BLaER1 treated with 17β-estradiol and CSF1 and Interleukin-3, amounts not matched to agents 10 nM and 100 nM (cell line): ENCODE data around the gene SOX8.

Source experiments
- H3K27ac ChIP-seq, 11 experiments: shearing (Covaris generic); formaldehyde crosslinking; 2 replicates each; pipeline ENCODE4 v1.8.1; 2022
- H3K27me3 ChIP-seq, 11 experiments: shearing (Covaris generic); formaldehyde crosslinking; 2 replicates each; pipeline ENCODE4 v1.8.1; 2022
- H3K36me3 ChIP-seq, 11 experiments: shearing (Covaris generic); formaldehyde crosslinking; 2 replicates each; pipeline ENCODE4 v1.8.1; 2022
- H3K4me1 ChIP-seq, 10 experiments: shearing (Covaris generic); formaldehyde crosslinking; 2 replicates each; pipeline ENCODE4 v1.8.1; 2022
- H3K4me2 ChIP-seq, 11 experiments: shearing (Covaris generic); formaldehyde crosslinking; 2 replicates each; pipeline ENCODE4 v1.8.1; 2022
- H3K4me3 ChIP-seq, 10 experiments: shearing (Covaris generic); formaldehyde crosslinking; 2 replicates each; pipeline ENCODE4 v1.8.1; 2022
- H3K9ac ChIP-seq, 11 experiments: shearing (Covaris generic); formaldehyde crosslinking; 2 replicates each; pipeline ENCODE4 v1.8.1; 2022
- H3K9me3 ChIP-seq, 11 experiments: shearing (Covaris generic); formaldehyde crosslinking; replicated peaks in 1 of 11; 2 replicates each; pipeline ENCODE4 v1.8.1; 2022
- H4K20me1 ChIP-seq, 11 experiments: shearing (Covaris generic); formaldehyde crosslinking; 2 replicates each; pipeline ENCODE4 v1.8.1; 2022
- Cebpa-rat ChIP-seq, 11 experiments: shearing (Covaris generic); IDR thresholded peaks; 2 replicates each; pipeline ENCODE4 v1.8.1; 2022

The SOX8 gene

GRCh38 chr16:963913-964312 lies 17.7 kb upstream of the SOX8 start:
- Histone ChIP-seq H3K9me3 (peaks cover 8 to 21% (median 13%) of the 10 kb centered on the region in 11 experiments; a peak in 20 of 22 replicates), H3K9ac (peak overlapping the region; percentile 4 to 71 (median 47); a peak in 19 of 22 replicates), H4K20me1 (peaks cover 4 to 45% (median 13%) of the 10 kb centered on the region in 11 experiments; a peak in 12 of 22 replicates), H3K27me3 (no peaks in the 10 kb centered on the region), H3K36me3 (peaks cover 8 to 32% (median 27%) of the 10 kb centered on the region in 11 experiments; a peak in 20 of 22 replicates), H3K4me1 (peaks cover 27 to 41% (median 32%) of the 10 kb centered on the region in 10 experiments), H3K4me3 (peak overlapping the region in 7 of 10 experiments; percentile 8 to 39 (median 27); a peak in 7 of 20 replicates), H3K4me2 (peak overlapping the region; percentile 70 to 91 (median 84)), H3K27ac (peak overlapping the region in 9 of 11 experiments; percentile 2 to 61 (median 45); a peak in 16 of 22 replicates)
- no peak for TF ChIP-seq Cebpa-rat (IDR thresholded peaks at IDR 0.05)

GRCh38 chr16:964356-965035 lies 17.1 kb upstream of the SOX8 start:
- peak overlapping the region; percentile 70 to 91 (median 84) for H3K4me2 ChIP-seq
- H3K27me3 ChIP-seq = no peaks in the 10 kb centered on the region
- peak overlapping the region in 8 of 11 experiments; percentile 38 to 61 (median 47); a peak in 10 of 22 replicates for H3K27ac ChIP-seq
- peak overlapping the region in 9 of 11 experiments; percentile 4 to 71 (median 53); a peak in 15 of 22 replicates for H3K9ac ChIP-seq
- peak overlapping the region in 2 of 10 experiments; percentile 21 to 39; a peak in 3 of 20 replicates for H3K4me3 ChIP-seq
- peaks cover 0 to 44% (median 14%) of the 10 kb centered on the region in 11 experiments; a peak in 11 of 22 replicates for H4K20me1 ChIP-seq
- H3K4me1 ChIP-seq = peaks cover 33 to 47% (median 38%) of the 10 kb centered on the region in 10 experiments
- no peak for TF ChIP-seq Cebpa-rat (IDR thresholded peaks at IDR 0.05)
- H3K9me3 ChIP-seq = peaks cover 8 to 21% (median 13%) of the 10 kb centered on the region in 11 experiments; a peak in 20 of 22 replicates
- peaks cover 8 to 32% (median 27%) of the 10 kb centered on the region in 11 experiments; a peak in 20 of 22 replicates for H3K36me3 ChIP-seq

- H3K36me3 ChIP-seq = peaks cover 8 to 32% (median 27%) of the 10 kb centered on the region in 11 experiments; a peak in 20 of 22 replicates
- peaks cover 8 to 21% (median 13%) of the 10 kb centered on the region in 11 experiments; a peak in 20 of 22 replicates for H3K9me3 ChIP-seq
- H3K9ac ChIP-seq = peak overlapping the region in 1 of 11 experiments; percentile 71; a peak in 1 of 22 replicates
- peaks cover 38 to 52% (median 43%) of the 10 kb centered on the region in 10 experiments for H3K4me1 ChIP-seq
- H4K20me1 ChIP-seq = peaks cover 0 to 43% (median 16%) of the 10 kb centered on the region in 11 experiments; a peak in 11 of 22 replicates
- no peak for TF ChIP-seq Cebpa-rat (IDR thresholded peaks at IDR 0.05)
- H3K4me2 ChIP-seq = peak overlapping the region in 10 of 11 experiments; percentile 74 to 91 (median 85); a peak in 18 of 22 replicates
- no peak overlapping the region for H3K27ac ChIP-seq
- no peaks in the 10 kb centered on the region for H3K27me3 ChIP-seq
- no peak overlapping the region for H3K4me3 ChIP-seq
These were observed 16.6 kb upstream of the SOX8 start for GRCh38 chr16:965036-965395.

GRCh38 chr16:965487-965886 lies 16.1 kb upstream of the SOX8 start:
- H3K4me2 ChIP-seq = no peak overlapping the region
- H3K9ac ChIP-seq = no peak overlapping the region
- peaks cover 8 to 32% (median 27%) of the 10 kb centered on the region in 11 experiments; a peak in 20 of 22 replicates for H3K36me3 ChIP-seq
- peaks cover 8 to 21% (median 13%) of the 10 kb centered on the region in 11 experiments; a peak in 20 of 22 replicates for H3K9me3 ChIP-seq
- no peak overlapping the region for H3K27ac ChIP-seq
- no peak for TF ChIP-seq Cebpa-rat (IDR thresholded peaks at IDR 0.05)
- H3K4me1 ChIP-seq = peaks cover 39 to 54% (median 44%) of the 10 kb centered on the region in 10 experiments
- no peak overlapping the region for H3K4me3 ChIP-seq
- no peaks in the 10 kb centered on the region for H3K27me3 ChIP-seq
- H4K20me1 ChIP-seq = peaks cover 0 to 43% (median 16%) of the 10 kb centered on the region in 11 experiments; a peak in 11 of 22 replicates

GRCh38 chr16:966035-966434 lies 15.5 kb upstream of the SOX8 start:
- Histone ChIP-seq H3K4me1 (peaks cover 39 to 55% (median 45%) of the 10 kb centered on the region in 10 experiments), H3K27me3 (peaks cover 0 to under 1% (median 0%) of the 10 kb centered on the region in 11 experiments; a peak in 4 of 22 replicates), H3K9ac (no peak overlapping the region), H3K36me3 (peaks cover 8 to 32% (median 27%) of the 10 kb centered on the region in 11 experiments; a peak in 20 of 22 replicates), H3K4me2 (no peak overlapping the region), H4K20me1 (peaks cover 0 to 43% (median 16%) of the 10 kb centered on the region in 11 experiments; a peak in 11 of 22 replicates), H3K4me3 (no peak overlapping the region), H3K27ac (no peak overlapping the region), H3K9me3 (peaks cover 8 to 21% (median 13%) of the 10 kb centered on the region in 11 experiments; a peak in 20 of 22 replicates)
- no peak for TF ChIP-seq Cebpa-rat (IDR thresholded peaks at IDR 0.05)

GRCh38 chr16:966505-966904 lies 15.1 kb upstream of the SOX8 start:
- no peak overlapping the region for H3K27ac ChIP-seq
- peaks cover 8 to 32% (median 27%) of the 10 kb centered on the region in 11 experiments; a peak in 20 of 22 replicates for H3K36me3 ChIP-seq
- H3K4me2 ChIP-seq = no peak overlapping the region
- TF ChIP-seq Cebpa-rat (IDR thresholded peaks at IDR 0.05) = no peak
- H3K4me3 ChIP-seq = no peak overlapping the region
- peaks cover 8 to 21% (median 13%) of the 10 kb centered on the region in 11 experiments; a peak in 20 of 22 replicates for H3K9me3 ChIP-seq
- peaks cover 0 to 6% (median 4%) of the 10 kb centered on the region in 11 experiments; a peak in 11 of 22 replicates for H3K27me3 ChIP-seq
- H4K20me1 ChIP-seq = peaks cover 0 to 43% (median 16%) of the 10 kb centered on the region in 11 experiments; a peak in 12 of 22 replicates
- H3K4me1 ChIP-seq = peaks cover 43 to 60% (median 49%) of the 10 kb centered on the region in 10 experiments
- H3K9ac ChIP-seq = no peak overlapping the region

GRCh38 chr16:967077-967541 lies 14.5 kb upstream of the SOX8 start:
- H3K4me2 ChIP-seq = no peak overlapping the region
- H4K20me1 ChIP-seq = peaks cover 0 to 44% (median 16%) of the 10 kb centered on the region in 11 experiments; a peak in 12 of 22 replicates
- H3K27me3 ChIP-seq = peaks cover 0 to 12% (median 10%) of the 10 kb centered on the region in 11 experiments; a peak in 13 of 22 replicates
- no peak for TF ChIP-seq Cebpa-rat (IDR thresholded peaks at IDR 0.05)
- peaks cover 8 to 19% (median 13%) of the 10 kb centered on the region in 11 experiments; a peak in 20 of 22 replicates for H3K9me3 ChIP-seq
- H3K4me1 ChIP-seq = peaks cover 43 to 62% (median 50%) of the 10 kb centered on the region in 10 experiments
- no peak overlapping the region for H3K9ac ChIP-seq
- no peak overlapping the region for H3K27ac ChIP-seq
- H3K36me3 ChIP-seq = peaks cover 8 to 32% (median 27%) of the 10 kb centered on the region in 11 experiments; a peak in 20 of 22 replicates
- H3K4me3 ChIP-seq = no peak overlapping the region

GRCh38 chr16:967546-968295 lies 13.8 kb upstream of the SOX8 start:
- Histone ChIP-seq H3K4me2 (peak overlapping the region in 9 of 11 experiments; percentile 97 to 99 (median 99); a peak in 7 of 22 replicates), H4K20me1 (peaks cover 0 to 48% (median 16%) of the 10 kb centered on the region in 11 experiments; a peak in 12 of 22 replicates), H3K27ac (no peak overlapping the region), H3K9ac (peak overlapping the region in 3 of 11 experiments; percentile 19 to 47 (median 40); a peak in 3 of 22 replicates), H3K9me3 (peaks cover 8 to 15% (median 11%) of the 10 kb centered on the region in 11 experiments; a peak in 20 of 22 replicates), H3K4me3 (no peak overlapping the region), H3K4me1 (peaks cover 43 to 60% (median 50%) of the 10 kb centered on the region in 10 experiments), H3K36me3 (peaks cover 8 to 32% (median 27%) of the 10 kb centered on the region in 11 experiments; a peak in 20 of 22 replicates), H3K27me3 (peaks cover 0 to 18% (median 15%) of the 10 kb centered on the region in 11 experiments; a peak in 16 of 22 replicates)
- TF ChIP-seq Cebpa-rat (IDR thresholded peaks at IDR 0.05) = no peak
